WTC11 (cell line): ENCODE measurements around the gene KDM4B.

Source experiments
- CTCF ChIP-seq: fragments of 200-600 bp; IDR thresholded peaks from 2 replicates; pipeline ENCODE4 v1.8.0; 2022; ENCODE audit warnings: antibody characterized with exemption
- ZNF138 ChIP-seq: sonication (generic); formaldehyde crosslinking; conservative IDR thresholded peaks from 2 replicates; pipeline ENCODE4 v1.8.1; 2022; ENCODE audit warnings: mild to moderate bottlenecking, moderate library complexity, missing genetic modification reagents

DNA sequence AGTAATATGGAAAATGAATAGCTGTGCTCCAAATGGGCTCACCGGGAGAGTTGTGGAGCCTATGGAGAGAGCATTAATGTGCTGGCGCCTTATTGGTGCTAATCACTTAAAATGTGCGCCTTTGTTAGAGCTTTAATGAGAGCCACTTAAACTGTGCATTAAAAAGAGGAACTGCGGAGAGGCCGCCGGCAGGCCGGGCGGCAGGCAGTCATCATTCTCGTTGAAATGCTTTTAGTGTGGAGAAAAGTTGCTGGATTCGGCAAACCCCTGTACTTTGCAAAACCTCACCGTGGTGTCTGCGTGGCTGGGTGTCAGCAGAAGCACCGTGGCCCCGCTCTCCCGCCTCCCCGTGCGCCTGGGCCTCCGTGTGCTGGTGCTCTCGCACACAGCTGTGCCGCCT lies 105.5 kb downstream of the KDM4B start:
- TF ChIP-seq ZNF138 (CRISPR knock-in tag) (no peak), CTCF (no peak)
